Measurements from ENCODE around the gene USP6.
"Not testable (repeated sequence)": the region's sequence is repeated elsewhere in the genome, so short reads cannot be mapped to it uniquely, and the experiment has no call there.

The USP6 gene

GRCh38 chr17:5122056-5122455 lies 6.2 kb downstream of the USP6 start:
- not testable (repeated sequence) for DNase-seq (ENCODE audit: low read depth)

- DNase-seq (ENCODE audit: low read depth) = no peak
These were observed 6.9 kb downstream of the USP6 start for GRCh38 chr17:5122586-5123342.

DNA sequence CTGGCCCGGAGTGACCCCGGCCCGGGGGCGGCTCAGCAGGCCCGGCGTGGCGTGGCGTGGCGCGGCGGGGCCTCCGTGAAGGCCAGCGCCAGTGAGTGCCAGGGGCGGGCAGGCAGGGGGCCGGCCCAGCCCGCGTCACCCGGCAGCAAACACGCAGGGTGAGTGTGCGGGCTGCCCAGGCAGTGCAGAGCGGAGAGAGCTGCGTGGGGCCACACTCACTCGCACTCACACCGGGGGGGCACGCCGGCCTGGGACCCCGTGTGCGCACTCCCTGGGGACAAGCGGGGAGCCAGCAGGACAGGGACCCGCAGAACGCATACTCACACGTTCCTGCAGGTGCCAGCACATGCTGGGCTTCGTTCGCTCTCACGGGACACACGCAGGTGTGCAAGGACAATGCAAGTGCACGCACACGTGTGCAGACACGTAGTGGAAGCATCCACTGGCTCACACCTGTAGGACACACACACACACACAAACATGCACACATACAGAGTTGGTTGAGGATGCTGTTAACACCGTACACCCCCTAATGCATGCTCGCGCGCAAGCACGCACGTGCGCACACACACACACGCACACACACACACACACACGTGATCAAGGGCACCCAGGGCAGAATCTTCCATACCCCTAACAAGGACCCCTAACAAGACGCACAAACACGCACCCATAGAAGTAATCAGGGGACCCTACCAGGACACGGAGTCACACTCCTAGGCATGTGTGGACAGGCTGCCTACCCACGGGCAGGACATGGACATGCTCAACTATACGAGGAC lies 7.7 kb downstream of the USP6 start:
- no peak for DNase-seq (ENCODE audit: low read depth)

DNA sequence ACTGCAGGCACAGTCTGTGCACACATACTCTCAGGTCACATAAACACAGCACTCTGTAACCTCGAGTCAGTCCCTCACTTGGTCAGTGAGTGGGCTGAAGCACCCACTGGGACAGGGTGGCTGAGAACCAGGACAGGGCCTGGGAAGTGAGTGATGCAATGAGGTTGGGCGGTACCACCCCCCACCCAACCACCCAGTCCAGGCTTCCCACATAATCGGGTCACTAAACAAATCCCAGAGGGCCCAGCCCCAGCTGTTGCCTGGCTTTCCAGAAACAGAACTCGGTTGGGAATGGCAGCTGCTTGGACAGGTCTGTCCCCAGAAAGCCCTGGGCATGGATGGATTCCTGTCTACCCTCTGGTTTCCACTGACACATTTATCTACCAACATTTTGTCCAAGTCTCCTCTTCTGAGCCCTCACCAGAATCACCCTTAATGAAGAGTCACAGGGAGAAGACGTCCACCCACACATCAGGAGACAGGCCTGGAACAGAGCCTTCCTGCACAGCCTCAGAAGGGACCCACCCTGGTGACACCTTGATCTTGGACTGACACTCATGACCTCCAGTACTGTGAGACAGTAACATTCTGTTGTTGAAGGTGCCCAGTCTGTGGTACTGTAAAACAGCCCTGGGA lies 8.4 kb downstream of the USP6 start:
- not testable (repeated sequence) for DNase-seq (ENCODE audit: low read depth)

DNA sequence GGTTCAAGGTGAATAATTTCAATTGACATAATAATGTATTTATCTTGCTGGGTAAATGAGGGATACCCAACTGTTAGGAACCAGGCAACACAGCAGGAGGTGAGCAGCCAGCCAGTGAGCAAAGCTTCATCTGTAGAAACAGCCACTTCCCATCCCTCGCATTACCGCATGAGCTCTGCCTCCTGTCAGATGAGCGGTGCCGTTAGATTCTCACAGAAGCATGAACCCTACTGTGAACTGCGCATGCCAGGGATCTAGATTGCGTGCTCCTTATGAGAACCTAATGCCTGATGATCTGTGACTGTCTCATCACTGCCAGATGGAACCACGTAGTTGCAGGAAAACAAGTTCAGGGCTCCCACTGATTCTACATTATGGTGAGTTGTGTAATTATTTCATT lies 9.1 kb downstream of the USP6 start:
- not testable (repeated sequence) for DNase-seq (ENCODE audit: low read depth)

DNA sequence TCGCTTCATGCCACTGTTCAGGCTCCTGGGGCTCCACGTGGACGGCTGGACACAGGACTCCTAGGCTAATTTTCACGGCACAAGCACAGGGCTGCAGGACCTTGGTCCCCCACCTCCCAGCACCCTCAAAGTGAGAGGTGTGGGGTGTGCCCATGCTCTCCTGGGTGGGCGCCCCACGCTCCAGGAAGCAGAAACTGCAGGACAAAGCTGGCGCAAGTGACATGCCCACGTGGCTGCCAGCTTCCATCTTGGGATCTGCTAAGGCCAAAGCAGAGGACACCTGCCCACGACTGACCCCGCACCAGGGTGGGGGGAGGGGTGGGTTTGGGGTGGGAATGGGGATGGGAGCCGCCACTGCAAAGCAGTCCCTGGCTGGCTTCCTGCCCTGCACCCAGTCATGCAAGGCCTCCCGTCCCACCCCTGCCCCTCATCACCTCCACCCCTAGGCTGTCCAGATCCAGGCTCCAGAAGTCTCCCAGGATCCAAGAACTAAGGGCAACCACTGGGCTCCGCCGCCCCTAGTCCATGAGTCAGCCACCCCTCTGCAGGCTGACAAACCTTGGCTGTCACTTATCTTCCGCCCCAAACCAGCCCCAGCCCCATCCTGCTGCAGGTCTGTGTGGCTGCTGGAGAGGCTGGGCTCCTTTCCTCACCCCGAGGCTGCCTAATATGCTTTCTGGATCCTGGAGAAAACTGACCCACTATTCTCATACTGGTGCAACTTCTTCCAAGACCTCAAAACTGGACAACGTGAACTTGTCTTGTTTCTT lies 11.1 kb downstream of the USP6 start:
- no peak for DNase-seq (ENCODE audit: low read depth)

DNA sequence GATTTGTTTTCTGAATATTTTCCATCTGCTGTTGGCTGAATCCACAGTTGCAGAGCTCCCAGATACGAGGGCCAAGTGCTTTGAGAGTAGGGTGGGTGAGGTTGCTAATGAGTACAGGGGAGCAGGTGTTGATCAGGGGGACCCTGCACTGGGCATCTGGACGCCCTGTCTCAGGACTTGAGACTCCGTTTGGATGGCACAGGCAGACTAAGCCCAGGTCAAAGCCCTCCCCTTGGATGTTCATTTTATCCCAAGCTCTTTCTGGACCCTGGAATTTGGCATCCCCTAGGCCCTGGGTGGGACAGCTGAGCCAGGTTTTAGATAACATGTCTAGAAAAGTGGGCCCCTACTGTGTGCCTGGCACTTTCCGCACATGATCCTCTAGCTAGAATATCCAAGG lies 12.1 kb downstream of the USP6 start:
- DNase-seq (ENCODE audit: low read depth) = no peak

- DNase-seq (ENCODE audit: low read depth) = not testable (repeated sequence)
These were observed 12.6 kb downstream of the USP6 start for GRCh38 chr17:5128387-5128786.

DNA sequence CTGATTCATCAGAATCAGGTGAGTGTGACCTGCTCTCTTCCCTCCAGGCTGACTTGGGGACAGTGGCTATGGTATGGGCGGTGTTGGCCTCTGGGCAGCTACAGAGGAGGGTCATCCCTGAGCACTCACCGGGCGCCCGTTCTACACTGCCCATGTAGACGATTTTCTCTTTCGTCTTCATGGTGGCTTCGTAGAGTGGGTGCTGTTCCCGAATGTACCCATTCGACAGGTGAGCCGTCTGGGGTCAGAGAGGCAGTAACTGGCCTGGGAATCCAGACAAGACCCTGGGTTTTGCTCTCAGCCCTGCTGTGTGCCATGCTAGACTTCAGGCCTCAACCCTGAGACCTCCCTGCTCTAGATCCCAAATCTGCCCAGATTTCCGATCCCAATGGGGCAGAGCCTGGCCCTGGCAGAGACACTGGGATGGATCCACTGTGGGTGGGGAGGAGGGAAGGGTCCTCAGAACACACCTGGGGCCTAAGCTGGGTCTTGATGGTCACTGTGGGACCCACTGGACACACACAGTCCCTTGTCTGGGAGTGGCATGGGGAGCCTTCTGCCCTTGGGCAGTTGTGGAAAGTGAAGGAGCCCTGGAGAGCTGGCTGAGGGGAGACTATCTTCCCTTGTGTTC lies 13.2 kb downstream of the USP6 start:
- DNase-seq (ENCODE audit: low read depth) = no peak

DNA sequence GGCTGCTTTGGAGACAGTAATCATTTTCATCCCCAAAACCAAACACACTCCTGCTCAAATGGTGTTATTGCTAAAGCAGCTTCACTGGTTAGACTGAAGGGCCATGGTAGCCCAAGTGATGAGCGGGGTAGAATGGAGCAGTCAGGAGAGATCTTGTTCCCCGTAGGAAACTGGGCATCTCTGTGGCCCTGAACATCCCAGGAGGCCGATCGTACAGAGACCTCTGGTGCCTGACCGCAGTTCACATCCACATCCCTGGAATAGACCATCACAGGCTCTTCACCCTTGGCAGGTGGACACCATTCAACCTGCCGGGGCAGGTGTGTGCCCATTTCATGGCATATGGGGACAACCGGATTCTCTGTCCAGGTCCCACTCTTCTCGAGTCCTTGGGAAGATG lies 13.9 kb downstream of the USP6 start:
- DNase-seq (ENCODE audit: low read depth) = not testable (repeated sequence)

DNA sequence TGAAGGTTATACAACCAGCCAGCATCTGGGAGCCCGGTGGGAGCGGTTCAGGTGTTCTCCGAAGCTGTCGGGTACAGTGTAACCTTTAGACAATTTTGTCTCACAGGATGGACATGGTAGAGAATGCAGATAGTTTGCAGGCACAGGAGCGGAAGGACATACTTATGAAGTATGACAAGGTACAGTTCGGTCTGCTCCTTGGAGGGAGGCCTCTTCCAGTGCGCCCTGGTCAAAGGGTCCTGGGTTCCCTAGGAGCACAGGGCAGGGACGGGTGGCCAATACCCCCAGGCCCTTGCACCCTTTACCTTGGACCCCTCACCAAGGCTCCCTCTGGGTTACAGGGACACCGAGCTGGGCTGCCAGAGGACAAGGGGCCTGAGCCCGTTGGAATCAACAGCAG lies 14.4 kb downstream of the USP6 start:
- DNase-seq (ENCODE audit: low read depth) = not testable (repeated sequence)

- DNase-seq (ENCODE audit: low read depth) = not testable (repeated sequence)
These were observed 14.9 kb downstream of the USP6 start for GRCh38 chr17:5130687-5131086.

DNA sequence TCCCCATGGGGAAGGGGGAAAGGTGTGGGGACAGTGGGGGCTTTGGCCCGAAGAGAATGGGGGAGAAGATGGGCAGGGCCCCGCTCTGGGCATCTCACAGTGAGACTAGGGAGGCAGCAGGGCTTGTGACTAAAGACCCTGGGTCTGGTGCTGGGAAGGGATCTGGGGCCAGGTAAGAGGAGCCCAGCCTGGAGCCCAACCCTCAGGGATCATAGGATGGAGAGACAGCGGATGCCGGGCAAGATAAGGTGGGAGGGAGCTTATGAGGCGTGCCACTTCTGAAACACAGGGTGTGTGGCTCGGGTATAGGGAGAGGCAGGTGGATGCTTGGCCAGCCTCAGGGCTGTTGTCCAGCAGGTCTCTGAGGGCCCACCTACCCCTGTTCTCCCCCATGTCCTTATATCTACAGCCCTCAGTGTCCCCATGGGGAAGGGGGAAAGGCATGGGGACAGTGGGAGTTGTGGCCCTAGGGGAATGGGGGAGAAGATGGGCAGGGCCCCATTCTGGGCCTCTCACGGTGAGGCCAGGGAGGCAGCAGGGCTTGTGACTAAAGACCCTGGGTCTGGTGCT lies 15.4 kb downstream of the USP6 start:
- no peak for DNase-seq (ENCODE audit: low read depth)

DNA sequence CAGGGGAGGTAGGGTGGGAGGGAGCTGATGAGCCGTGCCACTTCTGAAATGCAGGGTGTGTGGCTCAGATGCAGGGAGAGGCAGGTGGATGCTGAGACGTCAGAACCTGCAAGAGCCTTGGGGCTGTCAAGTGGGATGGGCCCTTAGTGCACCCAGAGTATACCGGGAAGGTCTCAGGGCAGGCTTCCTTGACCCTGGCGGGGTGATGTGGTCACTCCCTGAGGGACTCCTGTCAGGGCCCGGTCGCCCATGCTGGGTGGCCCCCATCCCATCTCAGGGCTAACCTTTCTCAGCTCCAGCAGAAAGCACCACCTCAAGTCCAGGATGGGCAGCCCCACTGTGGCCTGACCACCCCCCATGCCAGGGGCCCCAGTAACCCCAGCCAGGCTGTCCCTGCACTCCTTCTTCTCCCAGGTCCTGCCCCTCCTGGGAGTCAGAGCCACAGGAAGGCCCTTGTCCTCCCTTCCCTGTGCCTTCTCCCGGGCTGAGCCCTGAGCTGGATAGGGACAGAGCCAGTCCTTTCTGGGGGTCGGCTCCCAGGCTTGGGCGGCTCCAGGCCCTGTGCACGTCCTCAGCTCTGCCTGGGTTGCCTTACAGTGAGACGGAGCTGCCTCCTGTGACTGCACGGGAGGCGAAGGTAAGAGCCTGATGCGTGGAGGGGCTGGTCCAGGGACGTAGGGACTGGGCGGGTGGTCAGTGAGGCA lies 16.1 kb downstream of the USP6 start:
- DNase-seq (ENCODE audit: low read depth) = not testable (repeated sequence)

- not testable (repeated sequence) for DNase-seq (ENCODE audit: low read depth)
These were observed 16.8 kb downstream of the USP6 start for GRCh38 chr17:5132503-5133225.

GRCh38 chr17:5133311-5133710 lies 17.5 kb downstream of the USP6 start:
- DNase-seq (ENCODE audit: low read depth) = no peak

- not testable (repeated sequence) for DNase-seq (ENCODE audit: low read depth)
These were observed 18.1 kb downstream of the USP6 start for GRCh38 chr17:5133961-5134360.

DNA sequence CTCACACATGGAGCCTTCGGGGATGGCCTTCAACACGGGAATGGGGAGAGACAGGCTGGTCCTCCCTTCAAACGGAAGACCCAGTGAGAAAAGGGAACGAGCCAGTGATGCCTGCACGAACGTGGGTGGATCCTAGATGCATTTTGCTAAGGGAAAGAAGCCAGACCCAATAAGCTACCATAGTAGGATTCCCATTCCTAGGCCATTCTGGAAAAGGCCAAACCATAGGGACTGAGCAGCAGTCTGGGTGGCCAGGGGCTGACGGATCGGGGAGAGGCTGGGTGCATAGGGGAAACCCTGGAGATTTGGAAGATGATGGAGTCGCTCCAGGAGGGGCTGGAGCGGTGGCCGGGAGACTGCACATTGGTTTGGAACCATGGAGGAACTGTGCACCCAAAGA lies 18.7 kb downstream of the USP6 start:
- DNase-seq (ENCODE audit: low read depth) = not testable (repeated sequence)

GRCh38 chr17:5135131-5135712 lies 19.4 kb downstream of the USP6 start:
- not testable (repeated sequence) for DNase-seq (ENCODE audit: low read depth)
